HFFc6 (cell line): Measurements from ENCODE around the gene TMEM245. TPM values are rescaled to one million over a fixed set of nuclear protein-coding genes. Genes with fewer than 3 reads are reported as not detected.

Source experiments
- DNase-seq: peaks from one replicate; pipeline ENCODE4 v3.0.0-alpha.2; 2018
- H3K27ac Mint-ChIP-seq: 2 replicates; pipeline ENCODE4 v1.8.0; 2020; ENCODE audit warnings: mild to moderate bottlenecking, mixed read lengths
- H3K27me3 Mint-ChIP-seq: 2 replicates; pipeline ENCODE4 v1.8.0; 2021; ENCODE audit warnings: mild to moderate bottlenecking, moderate library complexity, mixed read lengths; ENCODE audit not compliant: insufficient read depth
- H3K36me3 Mint-ChIP-seq: 2 replicates; pipeline ENCODE4 v1.8.0; 2021; ENCODE audit warnings: low read depth, mixed read lengths
- H3K4me1 Mint-ChIP-seq: 2 replicates; pipeline ENCODE4 v1.8.0; 2020; ENCODE audit warnings: low read depth, mixed read lengths
- H3K4me3 Mint-ChIP-seq: 2 replicates; pipeline ENCODE4 v1.8.0; 2020; ENCODE audit warnings: mild to moderate bottlenecking, moderate library complexity, mixed read lengths
- H3K9me3 Mint-ChIP-seq: 2 replicates; pipeline ENCODE4 v1.8.0; 2020; ENCODE audit warnings: mild to moderate bottlenecking, mixed read lengths
- CTCF ChIP-seq: fragments of 200-600 bp; sonication (generic); IDR thresholded peaks from 2 replicates; pipeline ENCODE4 v1.5.0; 2021; ENCODE audit warnings: antibody characterized with exemption, mild to moderate bottlenecking
- total RNA-seq, 6 experiments: library from RNA; stranded (reverse); fragmentation: NEBNext Ultra II Directional; extraction: Animal tissue kit (Norgen Biotek cat#: 25700); gene quantifications; 2 replicates in 1 of 6; 3 replicates in 5 of 6; pipeline ENCODE4 v1.2.3, GENCODE V29; 2021

TMEM245 gene
- total RNA-seq, 6 experiments from 2014 or later: 52.1 to 61.8 (median 57.4) TPM

- Mint-ChIP-seq H3K36me3 (no peaks in the 10 kb centered on the region), H3K9me3 (no peaks in the 10 kb centered on the region), H3K4me3 (no peak overlapping the region), H3K4me1 (peaks cover 6% of the 10 kb centered on the region), H3K27ac (no peak overlapping the region), H3K27me3 (peaks cover 18% of the 10 kb centered on the region)
- DNase-seq: peak; percentile 35
- peak; percentile 61 for TF ChIP-seq CTCF
These were observed 24.3 kb upstream of the TMEM245 start for GRCh38 chr9:109143881-109144562.

- no peak overlapping the region for H3K27ac Mint-ChIP-seq
- H3K36me3 Mint-ChIP-seq: no peaks in the 10 kb centered on the region
- H3K27me3 Mint-ChIP-seq: peaks cover 11% of the 10 kb centered on the region
- no peaks in the 10 kb centered on the region for H3K9me3 Mint-ChIP-seq
- TF ChIP-seq CTCF: no peak
- DNase-seq: no peak
- H3K4me1 Mint-ChIP-seq: peaks cover 6% of the 10 kb centered on the region
- H3K4me3 Mint-ChIP-seq: no peak overlapping the region
These were observed 21.6 kb upstream of the TMEM245 start for GRCh38 chr9:109141375-109141774.

GRCh38 chr9:109139851-109140250, 20.1 kb upstream of the TMEM245 start:
- Mint-ChIP-seq H3K27me3 (peaks cover 8% of the 10 kb centered on the region), H3K36me3 (no peaks in the 10 kb centered on the region)

GRCh38 chr9:109138421-109138820, 18.7 kb upstream of the TMEM245 start:
- Mint-ChIP-seq H3K27ac (no peak overlapping the region), H3K4me1 (no peaks in the 10 kb centered on the region), H3K36me3 (no peaks in the 10 kb centered on the region), H3K4me3 (no peak overlapping the region), H3K27me3 (peaks cover 7% of the 10 kb centered on the region), H3K9me3 (no peaks in the 10 kb centered on the region)
- DNase-seq: no peak
- no peak for TF ChIP-seq CTCF

More at GRCh38 chr9:109139851-109140250, 20.1 kb upstream of the TMEM245 start:
- TF ChIP-seq CTCF: no peak
- H3K4me1 Mint-ChIP-seq: peaks cover 6% of the 10 kb centered on the region
- H3K9me3 Mint-ChIP-seq: no peaks in the 10 kb centered on the region
- DNase-seq: no peak
- H3K27ac Mint-ChIP-seq: no peak overlapping the region
- H3K4me3 Mint-ChIP-seq: no peak overlapping the region

GRCh38 chr9:109134167-109134578, 14.4 kb upstream of the TMEM245 start:
- no peaks in the 10 kb centered on the region for H3K9me3 Mint-ChIP-seq
- no peaks in the 10 kb centered on the region for H3K4me1 Mint-ChIP-seq
- H3K4me3 Mint-ChIP-seq: no peak overlapping the region
- TF ChIP-seq CTCF: no peak
- H3K27ac Mint-ChIP-seq: no peak overlapping the region
- H3K27me3 Mint-ChIP-seq: peaks cover 9% of the 10 kb centered on the region
- no peaks in the 10 kb centered on the region for H3K36me3 Mint-ChIP-seq
- no peak for DNase-seq
